Prostate gland (tissue), 2 donors: Measurements from ENCODE around the gene KCNIP3. TPM values are rescaled to one million over a fixed set of nuclear protein-coding genes. Genes with fewer than 3 reads are reported as not detected.

Source experiments
- DNase-seq: peaks from one replicate; pipeline ENCODE4 v3.0.0-alpha.2; 2019; ENCODE audit warnings: low spot score
- H3K27ac ChIP-seq, 2 donors: fragments of 200-600 bp; sonication (generic); 2 replicates each; pipeline ENCODE4 v1.5.1; 2017 to 2019
- H3K27me3 ChIP-seq: fragments of 200-600 bp; sonication (generic); replicated peaks from 2 replicates; pipeline ENCODE4 v1.5.1; 2019; ENCODE audit not compliant: insufficient read depth
- H3K36me3 ChIP-seq, 2 donors: fragments of 200-600 bp; sonication (generic); 1 replicate in 1 of 2; 2 replicates in 1 of 2; pipeline versions ENCODE4 v1.5.1 to v1.8.1; 2017 to 2019
- H3K4me1 ChIP-seq: fragments of 200-600 bp; sonication (generic); replicated peaks from 2 replicates; pipeline ENCODE4 v1.5.1; 2019
- H3K4me3 ChIP-seq, 2 donors: fragments of 200-600 bp; sonication (generic); 2 replicates each; pipeline ENCODE4 v1.5.1; 2017 to 2019
- H3K9me3 ChIP-seq: fragments of 200-600 bp; sonication (generic); 2 replicates; pipeline ENCODE4 v1.5.1; 2017
- POLR2A ChIP-seq: fragments of 450-650 bp; IDR thresholded peaks from one replicate; pipeline ENCODE4 v1.6.1; 2016; ENCODE audit warnings: antibody characterized with exemption, mild to moderate bottlenecking
- POLR2AphosphoS5 ChIP-seq: sonication (generic); formaldehyde crosslinking; IDR thresholded peaks from one replicate; pipeline ENCODE4 v1.6.1; 2017; ENCODE audit warnings: antibody characterized with exemption
- WGBS: methylation state at CpG from one replicate; pipeline ENCODE4 v1.1.5; 2018; 5-methylcytosine and 5-hydroxymethylcytosine counted together
- intact Hi-C: fragments of 100-400 bp; cut with DNase I; formaldehyde crosslinking; loops from one replicate; pipeline ENCODE4 v1.14.2; 2022
- total RNA-seq, 2 donors: library from RNA; depleted of rRNA; stranded (reverse); fragments of >200 nt; gene quantifications; one replicate each; pipeline ENCODE4 v1.1.0, GENCODE V29; 2016
- TF ChIP-seq, protein P1 (sequence below), 4 experiments: fragments of 200-600 bp in 2 of 4; fragments of 450-650 bp in 2 of 4; sonication (generic) in 2 of 4; IDR thresholded peaks; 1 replicate in 3 of 4; 2 replicates in 1 of 4; pipeline ENCODE4 v1.5.1; 2016 to 2019; ENCODE audit warnings: antibody characterized with exemption in 4 of 4, mild to moderate bottlenecking in 2 of 4, moderate library complexity in 2 of 4

KCNIP3 gene
- total RNA-seq, 2 donors from 2014 or later = 5.1 to 63.8 TPM

DNA sequence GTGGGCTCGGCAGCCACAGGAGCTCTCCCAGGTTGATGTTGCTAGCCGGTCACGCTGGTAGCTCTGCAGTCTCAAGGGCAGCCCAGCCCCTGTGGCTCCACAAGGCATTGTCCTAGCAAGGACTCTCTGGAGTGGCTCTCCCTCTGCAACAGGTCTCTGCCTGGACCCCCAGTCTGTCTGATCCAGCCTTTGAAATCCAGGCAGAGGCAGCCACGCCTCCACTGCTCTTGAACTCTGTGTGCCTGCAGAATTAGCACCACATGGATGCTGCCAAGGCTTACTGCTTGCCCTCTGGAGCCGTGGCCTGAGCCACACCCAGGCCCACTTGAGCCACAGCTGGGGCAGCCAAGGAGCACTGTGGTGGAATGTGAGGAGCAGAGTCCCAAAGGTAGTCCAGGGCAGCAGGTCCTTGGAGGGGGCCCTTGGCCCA lies 62.4 kb downstream of the KCNIP3 start:
- H3K27me3 ChIP-seq = no peaks in the 10 kb centered on the region
- H3K9me3 ChIP-seq = no peaks in the 10 kb centered on the region
- H3K4me3 ChIP-seq = no peak overlapping the region
- H3K27ac ChIP-seq = no peak overlapping the region
- H3K4me1 ChIP-seq = no peaks in the 10 kb centered on the region
- 77% methylated on average over 5 of the region's 5 CpGs for WGBS
- no peak for DNase-seq
- TF ChIP-seq POLR2A (no peak), POLR2AphosphoS5 (no peak)
- TF ChIP-seq, protein P1, sequence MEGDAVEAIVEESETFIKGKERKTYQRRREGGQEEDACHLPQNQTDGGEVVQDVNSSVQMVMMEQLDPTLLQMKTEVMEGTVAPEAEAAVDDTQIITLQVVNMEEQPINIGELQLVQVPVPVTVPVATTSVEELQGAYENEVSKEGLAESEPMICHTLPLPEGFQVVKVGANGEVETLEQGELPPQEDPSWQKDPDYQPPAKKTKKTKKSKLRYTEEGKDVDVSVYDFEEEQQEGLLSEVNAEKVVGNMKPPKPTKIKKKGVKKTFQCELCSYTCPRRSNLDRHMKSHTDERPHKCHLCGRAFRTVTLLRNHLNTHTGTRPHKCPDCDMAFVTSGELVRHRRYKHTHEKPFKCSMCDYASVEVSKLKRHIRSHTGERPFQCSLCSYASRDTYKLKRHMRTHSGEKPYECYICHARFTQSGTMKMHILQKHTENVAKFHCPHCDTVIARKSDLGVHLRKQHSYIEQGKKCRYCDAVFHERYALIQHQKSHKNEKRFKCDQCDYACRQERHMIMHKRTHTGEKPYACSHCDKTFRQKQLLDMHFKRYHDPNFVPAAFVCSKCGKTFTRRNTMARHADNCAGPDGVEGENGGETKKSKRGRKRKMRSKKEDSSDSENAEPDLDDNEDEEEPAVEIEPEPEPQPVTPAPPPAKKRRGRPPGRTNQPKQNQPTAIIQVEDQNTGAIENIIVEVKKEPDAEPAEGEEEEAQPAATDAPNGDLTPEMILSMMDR (IDR thresholded peaks at IDR 0.05) = no peak
- intact Hi-C loops = no loop called here
- H3K36me3 ChIP-seq = no peaks in the 10 kb centered on the region

DNA sequence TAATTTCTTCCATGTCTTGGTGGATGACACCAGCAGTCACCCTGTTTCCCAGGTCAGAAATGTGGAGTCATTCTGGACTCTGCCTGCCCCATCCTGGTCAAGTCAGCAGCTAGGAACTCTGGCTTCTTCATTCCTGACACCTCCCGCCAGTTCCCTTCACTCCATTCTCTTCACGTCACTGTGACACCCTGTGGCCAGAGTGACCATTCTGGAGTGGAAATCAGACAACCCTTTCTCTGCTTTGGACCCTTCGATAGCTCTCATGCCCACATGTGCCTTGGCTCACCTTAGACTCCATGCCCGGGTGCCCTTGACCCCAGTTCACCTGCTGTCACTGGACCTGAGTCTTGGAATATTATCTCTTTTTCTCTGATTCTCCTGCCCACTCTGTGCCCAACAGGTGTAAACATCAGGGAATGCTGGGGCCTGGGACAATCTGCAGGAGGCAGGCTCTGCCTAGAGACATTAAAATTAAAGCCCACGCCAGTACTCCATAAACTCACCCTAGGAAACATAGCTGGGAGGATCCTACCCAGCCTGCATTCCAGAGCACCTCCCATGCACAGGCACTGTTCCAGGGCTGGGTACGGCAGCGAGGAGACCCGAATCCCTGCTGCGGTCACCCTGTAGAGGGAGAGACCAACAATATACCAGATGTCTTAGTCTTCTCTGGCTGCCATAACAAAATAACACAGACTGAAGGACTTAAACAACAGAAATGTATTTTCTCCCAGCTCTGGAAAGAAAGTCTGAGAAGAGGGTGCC lies 64.3 kb downstream of the KCNIP3 start:
- Histone ChIP-seq H3K36me3 (no peaks in the 10 kb centered on the region), H3K27me3 (no peaks in the 10 kb centered on the region), H3K27ac (no peak overlapping the region), H3K4me1 (no peaks in the 10 kb centered on the region), H3K4me3 (no peak overlapping the region), H3K9me3 (no peaks in the 10 kb centered on the region)
- no peak for TF ChIP-seq POLR2A
- TF ChIP-seq, protein P1 (IDR thresholded peaks at IDR 0.05) = no peak
- no peak for TF ChIP-seq POLR2AphosphoS5
- 75% methylated on average over 9 of the region's 9 CpGs for WGBS
- no peak for DNase-seq
- intact Hi-C loops = no loop called here

DNA sequence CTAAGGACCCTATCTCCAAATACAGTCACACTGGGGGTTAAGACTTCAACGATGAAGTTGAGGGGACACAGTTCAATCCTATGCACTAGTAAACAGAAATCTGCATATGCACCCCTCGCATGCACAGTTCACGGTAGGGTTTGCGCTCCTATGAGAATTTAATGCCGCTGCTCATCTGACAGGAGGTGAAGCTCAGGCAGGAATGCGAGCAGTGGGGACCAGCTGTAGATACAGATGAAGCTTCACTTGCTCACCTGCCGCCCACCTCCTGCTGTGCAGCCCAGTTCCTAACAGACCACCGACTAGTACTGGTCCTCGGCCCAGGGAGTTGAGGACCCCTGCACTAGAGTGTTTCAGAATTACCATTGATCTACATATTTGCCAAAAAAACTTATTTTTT lies 65.3 kb downstream of the KCNIP3 start:
- no peaks in the 10 kb centered on the region for H3K36me3 ChIP-seq
- H3K4me3 ChIP-seq = no peak overlapping the region
- WGBS = 88% methylated on average over 9 of the region's 9 CpGs
- intact Hi-C loops = no loop called here
- no peak overlapping the region for H3K27ac ChIP-seq
- no peaks in the 10 kb centered on the region for H3K27me3 ChIP-seq
- no peaks in the 10 kb centered on the region for H3K4me1 ChIP-seq
- TF ChIP-seq POLR2A (no peak), POLR2AphosphoS5 (no peak)
- TF ChIP-seq, protein P1 (IDR thresholded peaks at IDR 0.05) = no peak
- DNase-seq = no peak
- no peaks in the 10 kb centered on the region for H3K9me3 ChIP-seq

GRCh38 chr2:95366514-95366913 lies 69.4 kb downstream of the KCNIP3 start:
- no peak for DNase-seq
- TF ChIP-seq POLR2A (no peak), POLR2AphosphoS5 (no peak)
- Histone ChIP-seq H3K27ac (no peak overlapping the region), H3K4me3 (no peak overlapping the region), H3K4me1 (no peaks in the 10 kb centered on the region), H3K9me3 (no peaks in the 10 kb centered on the region), H3K36me3 (no peaks in the 10 kb centered on the region), H3K27me3 (no peaks in the 10 kb centered on the region)
- intact Hi-C loops = no loop called here
- 62% methylated on average over 6 of the region's 6 CpGs for WGBS

GRCh38 chr2:95372216-95372829 lies 75.2 kb downstream of the KCNIP3 start:
- Histone ChIP-seq H3K9me3 (no peaks in the 10 kb centered on the region), H3K27ac (no peak overlapping the region), H3K36me3 (no peaks in the 10 kb centered on the region), H3K4me1 (no peaks in the 10 kb centered on the region), H3K27me3 (no peaks in the 10 kb centered on the region), H3K4me3 (no peak overlapping the region)
- TF ChIP-seq POLR2AphosphoS5 (no peak), POLR2A (no peak)
- TF ChIP-seq, protein P1 (IDR thresholded peaks at IDR 0.05) = no peak
- 89% methylated on average over 8 of the region's 8 CpGs for WGBS
- intact Hi-C loops = no loop called here
- DNase-seq = no peak
